Trophoblast cell (in vitro differentiated cells and primary cell): ENCODE measurements around the gene PBX4.

Experiments used
- DNase-seq, 2 donors: peaks; one replicate each; pipeline ENCODE4 v3.0.0-alpha.2; 2016
- H2AFZ ChIP-seq: 2 replicates; pipeline ENCODE4 v1.6.1; 2013; ENCODE audit warnings: low read length, moderate library complexity, mild to moderate bottlenecking; ENCODE audit not compliant: insufficient read depth, poor library complexity
- H2AK5ac ChIP-seq: 2 replicates; pipeline ENCODE4 v1.6.1; 2013; ENCODE audit warnings: mild to moderate bottlenecking, low read length
- H2BK120ac ChIP-seq: 2 replicates; pipeline ENCODE4 v1.6.1; 2013; ENCODE audit warnings: low read length, mild to moderate bottlenecking, moderate library complexity; ENCODE audit not compliant: insufficient read depth, poor library complexity
- H2BK12ac ChIP-seq: 2 replicates; pipeline ENCODE4 v1.6.1; 2013; ENCODE audit warnings: mild to moderate bottlenecking, low read length, moderate library complexity
- H2BK5ac ChIP-seq: 2 replicates; pipeline ENCODE4 v1.6.1; 2013; ENCODE audit warnings: low read length, low read depth, moderate library complexity, mild to moderate bottlenecking; ENCODE audit not compliant: poor library complexity
- H3K14ac ChIP-seq: 2 replicates; pipeline ENCODE4 v1.6.1; 2013; ENCODE audit warnings: mild to moderate bottlenecking, low read length
- H3K18ac ChIP-seq: 2 replicates; pipeline ENCODE4 v1.6.1; 2013; ENCODE audit warnings: mild to moderate bottlenecking, low read length
- H3K23ac ChIP-seq: 2 replicates; pipeline ENCODE4 v1.6.1; 2013; ENCODE audit warnings: low read length
- H3K27ac ChIP-seq: 2 replicates; pipeline ENCODE4 v1.5.1; 2013; ENCODE audit warnings: low read depth, mild to moderate bottlenecking, inconsistent platforms, low read length, moderate library complexity
- H3K27me3 ChIP-seq: 2 replicates; pipeline ENCODE4 v1.6.1; 2013; ENCODE audit warnings: inconsistent platforms, mild to moderate bottlenecking, low read length, moderate library complexity; ENCODE audit not compliant: insufficient read depth
- H3K36me3 ChIP-seq, 2 experiments: 1 replicate in 1 of 2; 2 replicates in 1 of 2; pipeline ENCODE4 v1.6.1; 2013; ENCODE audit warnings: low read length in 2 of 2, mild to moderate bottlenecking in 2 of 2, moderate library complexity in 1 of 2; ENCODE audit not compliant: insufficient read depth in 2 of 2, control insufficient read depth in 1 of 2
- H3K4ac ChIP-seq: 2 replicates; pipeline ENCODE4 v1.6.1; 2013; ENCODE audit warnings: low read depth, mild to moderate bottlenecking, low read length, moderate library complexity
- H3K4me1 ChIP-seq, 2 experiments: 1 replicate in 1 of 2; 2 replicates in 1 of 2; pipeline ENCODE4 v1.6.1; 2013; ENCODE audit warnings: low read length in 2 of 2, mild to moderate bottlenecking in 2 of 2, moderate library complexity in 1 of 2; ENCODE audit not compliant: insufficient read depth in 2 of 2, control insufficient read depth in 1 of 2
- H3K4me2 ChIP-seq: 2 replicates; pipeline ENCODE4 v1.6.1; 2013; ENCODE audit warnings: inconsistent platforms, mild to moderate bottlenecking, low read length, moderate library complexity
- H3K4me3 ChIP-seq: 2 replicates; pipeline ENCODE4 v1.5.1; 2013; ENCODE audit warnings: mild to moderate bottlenecking, low read depth, low read length, inconsistent platforms
- H3K79me1 ChIP-seq: one replicate; pipeline ENCODE4 v1.6.1; 2013; ENCODE audit warnings: low read length
- H3K79me2 ChIP-seq: 2 replicates; pipeline ENCODE4 v1.6.1; 2013; ENCODE audit warnings: low read length, mild to moderate bottlenecking; ENCODE audit not compliant: control insufficient read depth, insufficient read depth, poor library complexity
- H3K9ac ChIP-seq: 2 replicates; pipeline ENCODE4 v1.6.1; 2013; ENCODE audit warnings: mild to moderate bottlenecking, low read length
- H3K9me3 ChIP-seq: 2 replicates; pipeline ENCODE4 v1.6.1; 2013; ENCODE audit warnings: low read depth, mild to moderate bottlenecking, control low read depth, inconsistent platforms, low read length; ENCODE audit not compliant: insufficient read depth
- H4K12ac ChIP-seq: 2 replicates; pipeline ENCODE4 v1.6.1; 2013; ENCODE audit warnings: low read depth, mild to moderate bottlenecking, low read length, moderate library complexity
- H4K8ac ChIP-seq: 2 replicates; pipeline ENCODE4 v1.6.1; 2013; ENCODE audit warnings: low read depth, mild to moderate bottlenecking, low read length, moderate library complexity
- H4K91ac ChIP-seq: one replicate; pipeline ENCODE4 v1.6.1; 2013; ENCODE audit warnings: low read depth, mild to moderate bottlenecking, low read length, moderate library complexity
- WGBS: extraction: QIAGEN DNeasy Blood & Tissue Kit; methylation state at CpG from one replicate; pipeline ENCODE4 v1.1.7; 2013; ENCODE audit warnings: missing lambda C conversion rate; ENCODE audit not compliant: insufficient read length, insufficient coverage; ENCODE audit errors: extremely low coverage; 5-methylcytosine and 5-hydroxymethylcytosine counted together

PBX4 gene

DNA sequence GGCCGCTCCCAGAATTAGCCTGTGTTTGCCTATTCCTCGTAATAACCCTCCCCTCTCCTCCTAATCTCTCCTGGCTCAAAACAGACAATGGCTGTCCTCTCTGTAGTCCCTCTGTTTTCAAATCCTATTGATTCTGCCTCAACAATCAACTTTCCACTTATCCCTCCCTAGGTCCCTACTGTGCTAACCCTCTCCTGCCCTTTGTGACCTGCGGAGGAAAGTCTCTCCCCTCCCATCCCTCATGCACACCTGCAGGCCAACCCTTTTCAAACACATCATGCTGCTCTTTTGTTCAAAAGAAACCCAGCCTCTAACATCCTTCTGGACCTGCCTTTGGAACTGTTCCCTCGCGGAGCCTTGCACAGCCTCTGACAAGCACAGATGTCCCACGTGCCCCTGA lies 43.1 kb downstream of the PBX4 start:
- Histone ChIP-seq H3K9ac (no peak overlapping the region), H3K79me1 (no peaks in the 10 kb centered on the region), H3K4ac (no peak overlapping the region)

DNA sequence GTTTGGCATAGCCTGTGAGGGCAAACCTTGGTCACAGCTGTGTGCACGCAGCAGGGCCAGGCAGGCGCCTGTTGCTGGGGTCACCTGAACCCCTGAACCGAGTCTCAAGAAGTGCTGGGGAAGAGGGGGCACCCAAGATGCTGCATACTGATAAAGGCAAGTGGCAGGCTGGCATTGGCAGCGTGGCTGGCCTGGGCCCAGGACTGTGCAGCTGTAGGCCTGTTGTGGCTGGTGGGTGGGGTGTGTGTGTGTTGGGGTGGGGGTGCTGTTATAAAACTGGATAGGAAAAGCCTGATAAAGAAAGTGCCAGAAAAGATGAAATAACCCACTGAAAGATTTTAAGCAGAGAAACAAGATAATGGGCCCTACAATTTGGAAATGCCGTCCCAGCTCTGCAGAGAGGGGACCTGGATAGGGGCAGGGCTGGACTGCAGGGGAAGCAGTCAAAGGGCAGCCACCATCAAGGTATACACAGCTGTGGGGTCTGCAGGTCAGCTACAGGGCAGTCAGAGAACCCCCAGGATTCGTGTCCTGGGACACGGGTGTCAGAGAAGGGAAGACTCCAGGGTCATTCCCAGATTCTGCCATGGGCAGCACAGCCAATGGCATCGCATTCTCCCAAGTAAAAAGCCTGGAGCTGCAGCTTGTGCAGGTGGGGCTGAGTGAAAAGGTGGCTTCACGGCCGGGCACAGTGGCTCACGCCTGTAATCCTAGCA lies 47.3 kb downstream of the PBX4 start:
- Histone ChIP-seq H3K36me3 (no peaks in the 10 kb centered on the region), H4K91ac (no peak overlapping the region), H3K14ac (no peak overlapping the region), H4K8ac (no peak overlapping the region), H2BK12ac (no peak overlapping the region), H3K27ac (no peak overlapping the region), H3K4me2 (no peak overlapping the region), H2BK120ac (no peak overlapping the region), H3K9me3 (no peaks in the 10 kb centered on the region), H3K4me1 (no peaks in the 10 kb centered on the region), H3K79me1 (no peaks in the 10 kb centered on the region), H4K12ac (no peak overlapping the region), H3K9ac (no peak overlapping the region), H3K4me3 (no peak overlapping the region), H2BK5ac (no peak overlapping the region), H3K79me2 (no peaks in the 10 kb centered on the region), H2AFZ (no peak overlapping the region), H3K23ac (no peak overlapping the region), H3K4ac (no peak overlapping the region), H3K27me3 (no peaks in the 10 kb centered on the region), H2AK5ac (no peak overlapping the region), H3K18ac (no peak overlapping the region)
- peak in 1 of 2 donors; percentile 24 for DNase-seq
- WGBS = no CpG with 5 or more reads among the region's 11 CpGs

More for the DNA sequence above, 43.1 kb downstream of the PBX4 start:
- no peak overlapping the region for H4K8ac ChIP-seq
- H3K36me3 ChIP-seq = no peaks in the 10 kb centered on the region
- no peaks in the 10 kb centered on the region for H3K27me3 ChIP-seq
- H2AK5ac ChIP-seq = no peak overlapping the region
- no peak overlapping the region for H3K27ac ChIP-seq
- no peak overlapping the region for H2BK120ac ChIP-seq
- no peak overlapping the region for H2BK5ac ChIP-seq
- no peak overlapping the region for H3K14ac ChIP-seq
- H3K4me1 ChIP-seq = no peaks in the 10 kb centered on the region
- H4K91ac ChIP-seq = no peak overlapping the region
- no peak for DNase-seq
- no peaks in the 10 kb centered on the region for H3K9me3 ChIP-seq
- H3K23ac ChIP-seq = no peak overlapping the region
- no peak overlapping the region for H2AFZ ChIP-seq
- no CpG with 5 or more reads among the region's 6 CpGs for WGBS
- no peak overlapping the region for H3K18ac ChIP-seq
- no peak overlapping the region for H3K4me2 ChIP-seq
- no peaks in the 10 kb centered on the region for H3K79me2 ChIP-seq
- no peak overlapping the region for H4K12ac ChIP-seq
- H3K4me3 ChIP-seq = no peak overlapping the region
- no peak overlapping the region for H2BK12ac ChIP-seq

DNA sequence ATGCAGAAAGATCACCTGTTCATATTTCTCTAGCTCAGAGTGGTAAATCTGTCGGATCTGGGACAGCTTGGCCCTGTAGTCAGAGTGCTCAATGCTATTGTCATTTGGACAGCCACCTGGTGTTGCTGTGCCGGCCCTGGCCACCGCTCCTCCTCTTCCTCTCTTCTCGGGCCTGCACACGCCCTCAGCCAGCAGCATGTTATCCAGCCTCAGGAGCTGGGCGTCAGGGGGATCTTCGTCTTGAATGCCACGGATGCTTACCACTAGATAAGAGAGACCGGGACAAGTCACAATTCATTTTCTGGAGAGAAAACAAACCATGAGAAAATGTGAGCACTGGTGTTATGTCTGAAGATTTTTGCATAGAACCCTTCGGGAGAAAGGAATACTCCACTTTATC lies 47.9 kb downstream of the PBX4 start:
- no peaks in the 10 kb centered on the region for H3K79me1 ChIP-seq
- no peak overlapping the region for H3K4me2 ChIP-seq
- no peak overlapping the region for H2AK5ac ChIP-seq
- no peak overlapping the region for H4K12ac ChIP-seq
- no peaks in the 10 kb centered on the region for H3K9me3 ChIP-seq
- H3K4me1 ChIP-seq = no peaks in the 10 kb centered on the region
- no peak overlapping the region for H2BK5ac ChIP-seq
- H3K4ac ChIP-seq = no peak overlapping the region
- no peak overlapping the region for H3K23ac ChIP-seq
- DNase-seq = peak; percentile 89 to 90
- no peak overlapping the region for H2AFZ ChIP-seq
- no peak overlapping the region for H3K27ac ChIP-seq
- no peak overlapping the region for H3K9ac ChIP-seq
- H3K4me3 ChIP-seq = no peak overlapping the region
- no peaks in the 10 kb centered on the region for H3K27me3 ChIP-seq
- no peak overlapping the region for H2BK120ac ChIP-seq
- H3K14ac ChIP-seq = no peak overlapping the region
- no peak overlapping the region for H4K8ac ChIP-seq
- WGBS = no CpG with 5 or more reads among the region's 10 CpGs
- H3K18ac ChIP-seq = no peak overlapping the region
- H2BK12ac ChIP-seq = no peak overlapping the region
- no peaks in the 10 kb centered on the region for H3K79me2 ChIP-seq
- no peak overlapping the region for H4K91ac ChIP-seq
- no peaks in the 10 kb centered on the region for H3K36me3 ChIP-seq

DNA sequence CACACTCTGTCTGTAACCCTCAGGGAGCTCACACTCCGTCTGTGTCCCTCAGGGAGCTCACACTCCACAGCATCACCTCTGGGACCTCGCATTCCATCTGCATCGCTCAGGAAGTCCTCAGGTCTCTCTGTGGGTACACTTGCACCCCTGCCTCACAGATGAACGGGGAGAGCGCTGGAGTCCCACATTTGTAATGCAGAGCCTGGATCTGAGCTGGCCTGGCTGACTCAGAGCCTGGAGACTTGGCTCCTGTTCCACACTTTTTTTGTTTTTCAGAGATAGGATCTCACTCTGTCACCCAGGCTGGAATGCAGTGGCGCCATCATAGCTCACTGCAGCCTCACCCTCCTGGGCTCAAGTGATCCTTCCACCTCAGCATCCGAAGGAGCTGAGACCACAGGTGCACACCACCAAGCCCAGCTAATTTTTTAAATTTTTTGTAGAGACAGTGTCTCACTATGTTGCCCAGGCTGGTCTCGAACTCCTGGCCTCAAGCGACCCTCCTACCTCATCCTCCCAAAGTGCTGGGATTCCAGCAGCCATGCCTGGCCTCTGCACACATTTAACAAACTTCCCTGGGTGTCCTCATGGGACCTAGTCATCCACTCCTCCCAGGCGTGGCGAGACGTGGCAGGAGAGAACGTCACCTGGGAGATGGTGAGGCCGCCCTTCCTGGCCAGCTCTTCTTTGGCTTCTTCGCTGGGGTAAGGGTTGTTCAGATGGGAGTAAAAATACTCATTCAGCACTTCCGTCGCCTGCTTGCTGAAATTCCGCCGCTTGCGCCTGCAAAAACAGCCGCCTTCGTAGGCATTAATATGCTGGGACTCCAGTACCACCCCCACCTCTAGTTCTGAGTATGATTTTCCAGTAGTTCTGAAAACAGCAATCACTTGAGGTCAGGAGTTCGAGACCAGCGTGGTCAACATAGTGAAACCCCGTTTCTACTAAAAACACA lies 49.4 kb downstream of the PBX4 start:
- Histone ChIP-seq H2AK5ac (no peak overlapping the region), H3K23ac (no peak overlapping the region), H3K18ac (no peak overlapping the region), H3K9ac (no peak overlapping the region), H3K27ac (no peak overlapping the region), H2BK120ac (no peak overlapping the region), H3K4me1 (no peaks in the 10 kb centered on the region), H3K4me2 (no peak overlapping the region), H3K79me2 (no peaks in the 10 kb centered on the region), H2BK5ac (no peak overlapping the region), H3K79me1 (no peaks in the 10 kb centered on the region), H4K8ac (no peak overlapping the region), H3K9me3 (no peaks in the 10 kb centered on the region), H3K36me3 (no peaks in the 10 kb centered on the region), H3K27me3 (no peaks in the 10 kb centered on the region), H2AFZ (no peak overlapping the region), H3K4ac (no peak overlapping the region), H4K91ac (no peak overlapping the region), H2BK12ac (no peak overlapping the region), H3K4me3 (no peak overlapping the region), H3K14ac (no peak overlapping the region), H4K12ac (no peak overlapping the region)
- WGBS = no CpG with 5 or more reads among the region's 25 CpGs
- peak; percentile 96 to 97 for DNase-seq
